ENCODE data around the gene GPX4.

GPX4 gene

GRCh38 chr19:1154731-1155351 lies 51.0 kb downstream of the GPX4 start:
- no peak for DNase-seq

- no peak for DNase-seq
Observed at GRCh38 chr19:1155352-1156304, 51.8 kb downstream of the GPX4 start.
